ENCODE data around the gene ERP27.

DNA sequence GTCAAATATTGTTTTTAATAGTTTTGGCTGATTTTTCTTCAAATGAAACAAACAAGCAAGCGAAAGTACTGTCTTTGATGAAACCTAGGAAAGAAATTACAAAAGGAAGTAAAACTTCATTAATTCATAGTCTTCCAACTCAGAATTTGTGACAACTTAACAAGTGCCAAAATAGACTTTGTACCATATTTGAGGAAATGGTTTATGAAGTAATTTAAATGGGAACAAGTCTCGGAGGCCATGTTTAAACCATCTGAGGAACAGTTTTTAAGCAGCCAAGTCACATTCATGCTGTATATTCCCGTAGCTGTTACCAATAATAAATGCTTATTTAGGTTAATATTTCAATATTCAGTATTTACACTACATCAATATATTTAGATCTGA, 23.8 kb upstream of the ERP27 start:
- TF ChIP-seq, protein P1, sequence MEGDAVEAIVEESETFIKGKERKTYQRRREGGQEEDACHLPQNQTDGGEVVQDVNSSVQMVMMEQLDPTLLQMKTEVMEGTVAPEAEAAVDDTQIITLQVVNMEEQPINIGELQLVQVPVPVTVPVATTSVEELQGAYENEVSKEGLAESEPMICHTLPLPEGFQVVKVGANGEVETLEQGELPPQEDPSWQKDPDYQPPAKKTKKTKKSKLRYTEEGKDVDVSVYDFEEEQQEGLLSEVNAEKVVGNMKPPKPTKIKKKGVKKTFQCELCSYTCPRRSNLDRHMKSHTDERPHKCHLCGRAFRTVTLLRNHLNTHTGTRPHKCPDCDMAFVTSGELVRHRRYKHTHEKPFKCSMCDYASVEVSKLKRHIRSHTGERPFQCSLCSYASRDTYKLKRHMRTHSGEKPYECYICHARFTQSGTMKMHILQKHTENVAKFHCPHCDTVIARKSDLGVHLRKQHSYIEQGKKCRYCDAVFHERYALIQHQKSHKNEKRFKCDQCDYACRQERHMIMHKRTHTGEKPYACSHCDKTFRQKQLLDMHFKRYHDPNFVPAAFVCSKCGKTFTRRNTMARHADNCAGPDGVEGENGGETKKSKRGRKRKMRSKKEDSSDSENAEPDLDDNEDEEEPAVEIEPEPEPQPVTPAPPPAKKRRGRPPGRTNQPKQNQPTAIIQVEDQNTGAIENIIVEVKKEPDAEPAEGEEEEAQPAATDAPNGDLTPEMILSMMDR (conservative IDR thresholded peaks at IDR 0.05 in 1 of 2, IDR thresholded peaks at IDR 0.05 in 1 of 2; ENCODE audit: low read depth in 1 of 2, low read length in 2 of 2) = no peak
- no peak for TF ChIP-seq EZH2 (IDR thresholded peaks at IDR 0.05; ENCODE audit: low read length, missing control alignments)

All from fibroblast of lung (primary cell).